Progenitor cell of endocrine pancreas (in vitro differentiated cells): ENCODE results near the gene CCDC39. TPM values are rescaled to one million over a fixed set of nuclear protein-coding genes. Genes with fewer than 3 reads are reported as not detected.
A peak's percentile ranks its signal among the peaks of the same experiment; 100 is the strongest.

Experiments used
- DNase-seq: peaks from one replicate; pipeline ENCODE4 v3.0.0; 2021; ENCODE audit warnings: low spot score; ENCODE audit not compliant: unreplicated experiment
- H3K27ac Mint-ChIP-seq: 2 replicates; pipeline ENCODE4 v1.8.0; 2021; ENCODE audit warnings: mild to moderate bottlenecking, moderate library complexity, mixed read lengths
- H3K27me3 Mint-ChIP-seq: 2 replicates; pipeline ENCODE4 v1.8.0; 2021; ENCODE audit warnings: mixed read lengths
- H3K36me3 Mint-ChIP-seq: 2 replicates; pipeline ENCODE4 v1.8.0; 2022; ENCODE audit warnings: mixed read lengths; ENCODE audit not compliant: insufficient read depth
- H3K4me1 Mint-ChIP-seq: 2 replicates; pipeline ENCODE4 v1.8.0; 2021; ENCODE audit warnings: low read depth, mixed read lengths
- H3K4me3 Mint-ChIP-seq: 2 replicates; pipeline ENCODE4 v1.8.0; 2021; ENCODE audit warnings: low read depth, mild to moderate bottlenecking, moderate library complexity, mixed read lengths
- H3K9me3 Mint-ChIP-seq: 2 replicates; pipeline ENCODE4 v1.8.0; 2021; ENCODE audit warnings: low read depth, mixed read lengths
- total RNA-seq: library from RNA; stranded (reverse); gene quantifications from 2 replicates; pipeline ENCODE4 v1.2.1, GENCODE V29; 2021
- TF ChIP-seq, protein P1 (sequence below): fragments of 200-600 bp; sonication (generic); IDR thresholded peaks from one replicate; pipeline ENCODE4 v1.5.0; 2021; ENCODE audit warnings: antibody characterized with exemption, mild to moderate bottlenecking; ENCODE audit not compliant: unreplicated experiment

Gene CCDC39
- total RNA-seq, 1 donor from 2014 or later = 0.29 TPM

DNA sequence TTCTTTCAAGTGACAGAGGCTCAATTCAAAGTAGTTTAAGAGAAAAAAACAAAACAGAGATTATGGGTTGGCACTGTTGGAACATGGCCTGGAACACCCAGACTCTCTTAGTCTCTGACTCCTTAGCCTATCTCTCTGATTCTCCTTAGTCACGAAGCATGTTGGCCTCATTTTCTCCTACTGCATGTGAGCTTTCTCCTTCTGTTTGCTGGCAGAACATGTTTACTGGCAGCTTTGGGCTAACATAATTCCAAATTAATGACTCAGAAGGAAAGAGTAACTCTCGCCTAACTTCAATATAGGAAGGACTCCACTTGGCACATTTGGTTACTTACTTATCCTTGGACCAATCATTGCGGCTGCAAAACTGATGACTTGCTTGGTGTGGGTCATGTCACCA is 21.7 kb upstream of the CCDC39 start:
- no peak overlapping the region for H3K4me3 Mint-ChIP-seq
- H3K9me3 Mint-ChIP-seq = no peaks in the 10 kb centered on the region
- no peaks in the 10 kb centered on the region for H3K27me3 Mint-ChIP-seq
- H3K4me1 Mint-ChIP-seq = no peaks in the 10 kb centered on the region
- no peak overlapping the region for H3K27ac Mint-ChIP-seq
- H3K36me3 Mint-ChIP-seq = no peaks in the 10 kb centered on the region
- TF ChIP-seq, protein P1, sequence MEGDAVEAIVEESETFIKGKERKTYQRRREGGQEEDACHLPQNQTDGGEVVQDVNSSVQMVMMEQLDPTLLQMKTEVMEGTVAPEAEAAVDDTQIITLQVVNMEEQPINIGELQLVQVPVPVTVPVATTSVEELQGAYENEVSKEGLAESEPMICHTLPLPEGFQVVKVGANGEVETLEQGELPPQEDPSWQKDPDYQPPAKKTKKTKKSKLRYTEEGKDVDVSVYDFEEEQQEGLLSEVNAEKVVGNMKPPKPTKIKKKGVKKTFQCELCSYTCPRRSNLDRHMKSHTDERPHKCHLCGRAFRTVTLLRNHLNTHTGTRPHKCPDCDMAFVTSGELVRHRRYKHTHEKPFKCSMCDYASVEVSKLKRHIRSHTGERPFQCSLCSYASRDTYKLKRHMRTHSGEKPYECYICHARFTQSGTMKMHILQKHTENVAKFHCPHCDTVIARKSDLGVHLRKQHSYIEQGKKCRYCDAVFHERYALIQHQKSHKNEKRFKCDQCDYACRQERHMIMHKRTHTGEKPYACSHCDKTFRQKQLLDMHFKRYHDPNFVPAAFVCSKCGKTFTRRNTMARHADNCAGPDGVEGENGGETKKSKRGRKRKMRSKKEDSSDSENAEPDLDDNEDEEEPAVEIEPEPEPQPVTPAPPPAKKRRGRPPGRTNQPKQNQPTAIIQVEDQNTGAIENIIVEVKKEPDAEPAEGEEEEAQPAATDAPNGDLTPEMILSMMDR = no peak
- no peak for DNase-seq

DNA sequence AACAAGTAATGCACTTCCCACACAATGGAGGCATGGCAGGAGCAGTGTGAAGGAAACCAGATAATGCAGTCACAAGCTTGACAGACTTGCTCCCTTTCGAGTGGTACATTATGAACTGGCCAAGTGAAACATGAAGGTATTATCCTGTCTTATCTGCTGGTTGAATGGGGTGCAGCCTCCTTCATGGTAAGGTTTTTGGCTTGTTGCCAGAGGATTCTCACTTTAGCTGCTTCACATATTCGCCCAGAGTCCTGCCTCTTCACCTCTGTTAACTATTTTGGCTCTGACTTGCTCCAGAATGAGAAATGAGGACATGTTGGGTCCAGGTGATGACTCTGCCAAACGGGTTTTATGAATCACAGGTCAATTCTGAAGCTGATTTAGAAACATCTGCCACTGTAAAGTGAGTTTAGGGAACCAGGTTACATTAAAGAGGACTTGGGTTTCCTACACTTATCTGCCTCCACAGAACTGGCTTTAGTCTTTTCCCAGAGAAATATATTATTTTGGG is 19.5 kb upstream of the CCDC39 start:
- Mint-ChIP-seq H3K4me3 (no peak overlapping the region), H3K4me1 (no peaks in the 10 kb centered on the region), H3K9me3 (no peaks in the 10 kb centered on the region), H3K27ac (no peak overlapping the region), H3K27me3 (peaks cover 3% of the 10 kb centered on the region), H3K36me3 (no peaks in the 10 kb centered on the region)
- TF ChIP-seq, protein P1 = no peak
- DNase-seq = no peak

DNA sequence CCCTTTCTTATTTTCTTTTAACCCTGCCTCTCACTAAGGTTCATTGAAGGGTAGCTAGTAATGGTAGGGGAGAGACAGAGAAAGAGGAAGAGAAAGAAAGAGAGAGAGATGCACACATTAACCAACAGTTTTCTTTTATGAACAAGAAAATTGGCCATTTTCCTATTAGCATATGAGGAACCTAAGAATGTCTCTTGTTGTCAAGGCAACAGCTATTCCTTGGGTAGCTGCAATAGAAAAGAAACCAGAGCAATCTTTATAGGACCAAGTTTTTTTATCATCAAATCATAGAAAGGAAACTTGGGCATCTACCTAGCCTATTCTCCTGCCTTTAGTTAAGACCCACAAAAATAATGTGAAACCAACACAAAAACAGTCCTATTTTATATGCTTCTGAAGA is 15.0 kb upstream of the CCDC39 start:
- Mint-ChIP-seq H3K36me3 (no peaks in the 10 kb centered on the region), H3K27ac (no peak overlapping the region)
- TF ChIP-seq, protein P1 = no peak

DNA sequence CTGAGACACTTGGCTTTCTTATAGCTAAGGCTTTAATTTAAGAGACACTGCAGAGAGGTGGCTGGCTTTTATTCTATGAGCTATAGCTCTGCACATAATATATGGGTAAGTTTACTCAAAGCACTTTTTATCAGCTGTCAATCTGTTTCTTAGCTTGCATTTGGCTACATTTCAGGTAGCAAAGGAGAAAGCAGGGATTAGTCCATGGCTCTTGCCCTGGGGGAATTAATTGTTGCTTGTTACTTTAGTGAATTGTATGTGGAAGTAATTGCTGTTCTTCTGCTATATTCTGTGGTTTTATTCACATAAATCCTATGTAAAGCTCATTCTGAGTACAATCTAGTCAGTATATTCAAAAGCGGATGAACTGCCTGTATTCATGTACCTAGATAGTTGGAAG is 14.4 kb upstream of the CCDC39 start:
- Mint-ChIP-seq H3K27me3 (peaks cover 3% of the 10 kb centered on the region), H3K27ac (no peak overlapping the region), H3K4me1 (no peaks in the 10 kb centered on the region), H3K9me3 (no peaks in the 10 kb centered on the region), H3K36me3 (no peaks in the 10 kb centered on the region), H3K4me3 (no peak overlapping the region)
- no peak for DNase-seq
- TF ChIP-seq, protein P1 = no peak

More for the DNA sequence above, 15.0 kb upstream of the CCDC39 start:
- Mint-ChIP-seq H3K4me3 (no peak overlapping the region), H3K27me3 (peaks cover 3% of the 10 kb centered on the region), H3K4me1 (no peaks in the 10 kb centered on the region), H3K9me3 (no peaks in the 10 kb centered on the region)
- DNase-seq = no peak

DNA sequence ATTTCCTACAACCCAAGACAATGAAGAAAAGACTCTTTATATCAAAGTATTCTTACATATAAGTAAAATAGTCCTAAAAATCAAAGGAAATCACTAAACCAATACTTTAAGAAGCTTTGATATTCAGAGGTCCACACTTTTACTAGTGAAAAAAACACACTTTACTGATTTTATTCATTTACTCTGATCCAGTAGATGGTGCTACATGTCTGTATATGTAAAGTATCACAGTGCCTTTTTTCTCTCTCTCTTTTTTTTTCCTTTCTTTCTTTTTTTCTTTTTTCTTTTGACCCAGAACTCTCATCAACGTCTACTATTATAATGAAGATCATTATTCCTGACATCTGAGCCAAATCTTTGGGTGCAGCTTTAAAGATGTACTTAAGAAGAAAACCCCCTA is 10.8 kb upstream of the CCDC39 start:
- Mint-ChIP-seq H3K27ac (no peak overlapping the region), H3K4me3 (no peak overlapping the region), H3K27me3 (peaks cover 3% of the 10 kb centered on the region), H3K36me3 (peaks cover 2% of the 10 kb centered on the region), H3K4me1 (no peaks in the 10 kb centered on the region), H3K9me3 (no peaks in the 10 kb centered on the region)
- no peak for DNase-seq
- TF ChIP-seq, protein P1 = peak; percentile 35
